Activated T-cell treated with anti-CD3 and anti-CD28 coated beads for 24 hours (primary cell): Measurements from ENCODE around the gene KCNE4.

ENCODE experiments used
- DNase-seq: peaks from one replicate; pipeline ENCODE4 v3.0.0-alpha.2; 2020; ENCODE audit warnings: low read depth

KCNE4 gene

DNA sequence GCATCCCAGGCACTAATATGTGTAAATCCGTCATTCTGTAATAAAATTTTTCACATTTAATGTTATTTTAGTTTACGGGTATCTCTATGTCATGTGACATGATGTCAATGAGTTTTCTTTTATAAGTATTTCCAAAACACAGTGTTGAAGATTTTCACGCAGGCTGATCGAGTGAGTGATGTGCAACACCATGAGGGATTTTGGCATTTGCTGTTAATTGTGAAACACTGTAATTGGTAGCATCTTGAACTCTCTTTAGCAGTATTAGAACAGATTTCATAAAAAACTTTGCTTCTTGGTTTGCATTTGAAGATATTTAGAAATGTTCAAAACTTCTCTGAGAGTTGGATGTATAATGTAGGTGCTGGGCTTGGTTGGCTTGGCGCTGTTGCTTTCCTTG lies 35.5 kb downstream of the KCNE4 start:
- no peak for DNase-seq

- DNase-seq = no peak
Observed at GRCh38 chr2:223088866-223089265, 36.9 kb downstream of the KCNE4 start.

DNA sequence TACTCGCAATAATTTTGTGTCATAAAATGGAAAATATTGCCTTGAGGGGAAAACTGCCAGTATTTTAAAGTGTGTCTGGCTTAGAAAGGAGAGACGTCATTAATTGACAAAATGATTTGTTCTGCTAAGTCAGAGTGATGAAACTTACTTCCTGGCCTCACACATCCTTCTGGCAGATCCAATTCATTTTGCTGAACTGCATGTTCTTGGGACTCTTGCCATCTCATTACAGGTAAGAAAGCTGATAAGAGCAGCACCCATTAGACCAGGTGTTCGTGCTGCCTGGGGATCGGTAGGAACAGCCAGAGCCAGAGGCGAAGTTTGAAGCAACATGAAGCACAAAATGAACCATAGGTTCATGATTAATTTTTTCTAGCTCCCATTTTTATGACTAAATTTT lies 38.0 kb downstream of the KCNE4 start:
- no peak for DNase-seq

DNA sequence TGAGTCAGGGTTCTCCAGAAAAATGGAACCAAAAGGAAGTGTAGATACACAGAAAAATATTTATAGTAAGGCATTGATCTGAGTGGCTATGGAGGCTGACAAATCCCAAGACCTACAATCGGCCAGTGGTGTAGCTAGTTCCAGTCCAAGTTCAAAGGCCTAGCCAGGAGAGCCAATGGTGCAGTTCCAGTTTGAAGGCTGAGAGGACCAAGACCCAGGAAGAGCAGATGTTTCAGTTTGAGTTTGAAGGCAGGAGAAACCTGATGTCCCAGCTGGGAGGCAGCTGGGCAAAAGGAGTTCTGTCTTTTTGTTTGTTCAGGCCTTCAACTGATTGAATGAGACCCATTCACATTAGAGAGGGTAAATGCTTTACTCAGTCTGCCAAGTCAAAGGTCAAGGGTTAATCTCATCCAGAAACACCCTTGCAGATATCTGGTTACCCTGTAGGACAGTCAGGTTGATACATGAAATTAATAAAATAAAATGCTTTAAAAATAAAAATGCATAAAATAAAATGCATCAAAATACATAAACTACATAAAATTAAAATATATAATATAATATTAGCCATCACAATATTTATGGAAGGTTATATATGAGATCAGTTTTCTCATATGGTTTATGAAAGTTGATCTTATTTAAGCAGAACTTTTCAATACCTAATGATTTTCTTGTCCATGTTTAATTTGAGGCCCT lies 38.7 kb downstream of the KCNE4 start:
- no peak for DNase-seq

GRCh38 chr2:223092667-223093066 lies 40.7 kb downstream of the KCNE4 start:
- DNase-seq = no peak

GRCh38 chr2:223093436-223094241 lies 41.6 kb downstream of the KCNE4 start:
- DNase-seq = no peak

GRCh38 chr2:223095207-223095606 lies 43.2 kb downstream of the KCNE4 start:
- no peak for DNase-seq

DNA sequence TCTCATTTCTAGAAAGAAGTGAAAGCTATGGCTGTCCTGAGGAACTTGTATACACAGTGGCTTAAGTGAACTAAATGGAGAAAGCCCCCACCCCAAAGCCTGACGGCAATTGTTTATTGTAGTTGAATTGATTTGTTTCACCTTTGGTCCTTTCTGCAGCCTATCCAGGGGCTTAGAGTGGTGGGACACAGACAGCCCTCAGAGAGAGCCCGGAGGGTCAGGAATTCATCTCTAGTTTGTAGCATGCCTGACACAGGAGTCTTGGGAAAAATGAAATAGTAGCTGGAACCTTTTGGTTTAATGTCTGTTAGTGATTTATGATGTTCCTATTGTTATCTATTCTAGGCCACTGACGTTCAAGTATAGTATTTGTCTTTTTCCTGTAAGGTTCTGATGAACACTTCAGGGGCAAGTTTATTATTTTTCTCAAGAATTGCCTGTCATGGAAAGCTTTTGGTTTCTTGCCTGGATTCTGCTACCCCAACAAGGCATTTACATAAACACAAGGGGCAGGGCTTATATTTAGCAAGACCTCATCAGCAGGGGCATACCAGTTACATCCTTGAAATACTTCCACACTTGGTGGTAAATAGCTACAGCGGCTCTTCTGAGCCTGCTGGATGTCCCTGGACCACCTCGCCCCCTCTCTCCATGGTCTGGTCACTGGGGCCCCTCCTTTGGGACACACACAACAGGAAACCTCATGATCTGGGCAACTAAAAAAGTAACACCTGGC lies 44.4 kb downstream of the KCNE4 start:
- no peak for DNase-seq

DNA sequence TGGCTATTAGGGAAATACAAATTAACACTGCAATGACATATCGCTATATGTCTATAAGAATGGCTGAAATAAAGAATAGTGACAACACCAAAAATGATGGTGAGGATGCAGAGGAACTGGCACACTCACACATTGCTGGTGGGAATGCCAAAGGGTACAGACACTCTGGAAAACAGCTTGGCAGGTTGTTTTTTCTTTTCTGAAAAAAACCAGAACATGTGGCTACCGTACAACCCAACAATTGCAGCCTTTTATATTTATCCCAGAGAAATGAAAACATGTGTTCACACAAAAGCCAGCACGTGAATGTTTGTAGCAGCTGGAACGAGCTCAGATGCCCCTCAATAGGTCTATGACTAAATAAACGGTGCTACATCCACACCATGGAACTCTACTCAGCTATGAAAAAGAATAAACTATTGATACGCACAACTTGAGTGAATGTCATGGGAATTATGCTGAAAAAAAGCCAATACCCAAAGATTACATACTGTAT lies 45.9 kb downstream of the KCNE4 start:
- no peak for DNase-seq

DNA sequence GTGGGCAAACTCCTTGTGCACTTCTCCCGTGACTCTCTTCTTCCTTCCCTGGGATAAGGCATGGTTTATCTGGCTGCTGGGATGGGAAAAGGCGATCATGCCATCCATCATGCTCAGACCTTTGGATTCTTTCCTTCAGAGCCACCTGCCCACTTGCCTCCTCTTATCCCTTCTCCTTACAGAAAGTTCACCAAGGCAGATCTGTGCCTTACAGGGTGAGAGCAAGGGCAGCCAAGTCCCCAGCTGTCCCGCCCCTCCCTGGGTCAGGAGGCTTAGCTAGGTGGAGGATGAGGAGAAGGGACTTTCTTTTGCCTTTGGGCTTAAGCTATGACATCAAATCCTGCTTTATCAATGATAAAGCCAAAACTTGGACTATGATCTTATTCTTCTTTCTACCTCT lies 47.6 kb downstream of the KCNE4 start:
- no peak for DNase-seq

DNA sequence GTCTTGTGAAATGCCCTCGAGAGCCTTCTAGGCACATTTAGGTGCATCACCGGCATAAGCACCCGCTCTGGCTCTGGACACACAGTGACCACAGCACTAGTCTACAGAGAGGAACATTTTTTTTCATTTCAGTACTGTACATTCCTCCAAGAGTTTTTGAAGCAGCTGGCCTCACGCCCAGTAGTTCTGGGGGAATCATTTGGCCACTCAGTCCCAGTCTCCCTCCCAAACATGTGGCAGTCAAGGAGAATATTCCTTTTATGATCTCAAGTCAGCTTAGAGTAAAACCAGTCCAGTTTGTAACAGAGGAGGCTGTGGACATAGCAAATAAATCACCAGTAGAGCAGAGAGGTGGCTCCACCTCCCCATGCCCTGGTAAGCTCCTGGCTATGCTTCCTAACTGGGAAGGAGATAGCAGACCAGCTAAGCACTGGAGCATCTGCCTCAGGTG lies 48.1 kb downstream of the KCNE4 start:
- DNase-seq = no peak

GRCh38 chr2:223101340-223102039 lies 49.5 kb downstream of the KCNE4 start:
- DNase-seq = no peak

DNA sequence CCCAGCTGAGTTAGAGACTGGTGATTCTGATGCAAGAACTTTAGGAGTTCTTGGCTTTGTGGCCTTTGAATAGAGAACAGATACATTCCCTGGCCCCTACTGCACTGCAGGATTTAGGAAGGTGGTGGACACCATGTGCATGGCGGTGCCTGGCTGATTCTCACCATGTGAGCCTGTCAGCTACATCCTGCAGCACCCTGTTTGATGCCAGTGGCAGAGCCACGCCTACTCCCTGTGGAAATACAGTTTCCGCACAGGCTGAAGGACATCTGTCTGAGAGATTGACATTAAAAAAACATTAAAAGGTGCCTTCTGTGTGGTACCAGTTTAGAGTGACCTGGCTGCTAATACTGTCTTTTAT lies 50.0 kb downstream of the KCNE4 start:
- no peak for DNase-seq

GRCh38 chr2:223102450-223102849 lies 50.5 kb downstream of the KCNE4 start:
- DNase-seq = no peak

DNA sequence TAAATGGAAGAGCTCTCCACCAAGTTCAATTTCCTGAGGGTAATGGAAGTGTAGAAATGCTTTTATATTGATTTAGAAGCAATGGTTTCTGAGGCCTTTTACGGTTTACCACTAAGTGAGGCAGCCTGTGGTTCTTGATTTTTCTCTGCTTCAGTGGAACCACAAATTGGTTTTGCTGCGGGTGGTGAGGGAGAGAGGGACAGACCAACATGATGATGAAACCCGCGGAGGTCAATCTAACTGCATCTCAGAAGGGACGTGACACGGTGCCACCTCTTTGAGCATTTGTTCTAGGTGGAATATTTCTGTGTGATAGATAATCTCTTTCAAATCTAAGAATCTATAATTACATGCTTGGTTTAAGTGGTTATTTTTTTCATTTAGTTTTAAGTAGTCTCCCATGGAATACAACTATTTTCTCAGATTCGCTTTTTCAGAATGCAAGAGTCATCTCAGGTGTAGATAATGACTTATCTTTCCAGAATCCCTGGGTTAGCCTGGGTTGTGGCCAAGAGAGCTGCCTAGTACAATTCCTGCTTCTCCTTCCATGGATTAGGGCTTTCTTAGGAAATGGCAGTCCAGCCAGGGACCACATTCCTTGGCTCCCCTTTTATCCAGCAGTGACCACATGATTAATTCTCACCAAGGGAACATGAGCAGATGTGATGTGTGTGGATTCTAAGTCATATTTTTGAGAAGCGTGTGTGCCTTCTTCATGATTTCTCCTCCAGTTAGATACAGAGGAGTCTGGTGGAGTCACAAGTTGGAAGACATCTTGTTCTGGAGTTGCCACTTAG lies 52.5 kb downstream of the KCNE4 start:
- DNase-seq = no peak
